HEK293T (cell line): ENCODE measurements around the gene PRR3.

Experiments used
- CTBP1 ChIP-seq: fragments of 450-650 bp; IDR thresholded peaks from 2 replicates; pipeline ENCODE4 v1.6.1; 2016; ENCODE audit warnings: borderline replicate concordance
- ELF4 ChIP-seq: fragments of 450-650 bp; IDR thresholded peaks from 2 replicates; pipeline ENCODE4 v1.6.1; 2017; ENCODE audit warnings: antibody characterized with exemption
- FOXA1 ChIP-seq: fragments of 450-650 bp; IDR thresholded peaks from 2 replicates; pipeline ENCODE4 v1.6.1; 2016; ENCODE audit warnings: mild to moderate bottlenecking
- FOXM1 ChIP-seq: fragments of 450-650 bp; IDR thresholded peaks from 2 replicates; pipeline ENCODE4 v1.6.1; 2017; ENCODE audit warnings: mild to moderate bottlenecking, borderline replicate concordance
- HDGF ChIP-seq: fragments of 450-650 bp; IDR thresholded peaks from 2 replicates; pipeline ENCODE4 v1.6.1; 2017; ENCODE audit warnings: antibody characterized with exemption, borderline replicate concordance
- L3MBTL2 ChIP-seq: fragments of 450-650 bp; conservative IDR thresholded peaks from 2 replicates; pipeline ENCODE4 v1.6.1; 2016; ENCODE audit warnings: mild to moderate bottlenecking
- PKNOX1 ChIP-seq: fragments of 450-650 bp; IDR thresholded peaks from 2 replicates; pipeline ENCODE4 v1.6.1; 2016
- SP1 ChIP-seq: fragments of 450-650 bp; IDR thresholded peaks from 2 replicates; pipeline ENCODE4 v1.6.1; 2017
- TARDBP ChIP-seq: fragments of 450-650 bp; IDR thresholded peaks from 2 replicates; pipeline ENCODE4 v1.6.1; 2016
- ZNF384 ChIP-seq: fragments of 450-650 bp; IDR thresholded peaks from 2 replicates; pipeline ENCODE4 v1.6.1; 2016

- TF ChIP-seq ELF4 = no peak
- TF ChIP-seq ZNF384 = no peak
- TF ChIP-seq FOXM1 = no peak
- no peak for TF ChIP-seq FOXA1
- no peak for TF ChIP-seq TARDBP
- TF ChIP-seq SP1 = no peak
- no peak for TF ChIP-seq PKNOX1
- no peak for TF ChIP-seq CTBP1
- no peak for TF ChIP-seq L3MBTL2
- TF ChIP-seq HDGF = no peak
Measured at GRCh38 chr6:30547454-30547853, 9.6 kb upstream of the PRR3 start.
